Hypothalamus (tissue), 51 donors: Measurements from ENCODE around the gene PIK3R6.

Experiments
- DNase-seq, 51 donors: peaks; one replicate each; lab custom pipeline; 2025; lab: John Stamatoyannopoulos, UW

PIK3R6 gene

DNA sequence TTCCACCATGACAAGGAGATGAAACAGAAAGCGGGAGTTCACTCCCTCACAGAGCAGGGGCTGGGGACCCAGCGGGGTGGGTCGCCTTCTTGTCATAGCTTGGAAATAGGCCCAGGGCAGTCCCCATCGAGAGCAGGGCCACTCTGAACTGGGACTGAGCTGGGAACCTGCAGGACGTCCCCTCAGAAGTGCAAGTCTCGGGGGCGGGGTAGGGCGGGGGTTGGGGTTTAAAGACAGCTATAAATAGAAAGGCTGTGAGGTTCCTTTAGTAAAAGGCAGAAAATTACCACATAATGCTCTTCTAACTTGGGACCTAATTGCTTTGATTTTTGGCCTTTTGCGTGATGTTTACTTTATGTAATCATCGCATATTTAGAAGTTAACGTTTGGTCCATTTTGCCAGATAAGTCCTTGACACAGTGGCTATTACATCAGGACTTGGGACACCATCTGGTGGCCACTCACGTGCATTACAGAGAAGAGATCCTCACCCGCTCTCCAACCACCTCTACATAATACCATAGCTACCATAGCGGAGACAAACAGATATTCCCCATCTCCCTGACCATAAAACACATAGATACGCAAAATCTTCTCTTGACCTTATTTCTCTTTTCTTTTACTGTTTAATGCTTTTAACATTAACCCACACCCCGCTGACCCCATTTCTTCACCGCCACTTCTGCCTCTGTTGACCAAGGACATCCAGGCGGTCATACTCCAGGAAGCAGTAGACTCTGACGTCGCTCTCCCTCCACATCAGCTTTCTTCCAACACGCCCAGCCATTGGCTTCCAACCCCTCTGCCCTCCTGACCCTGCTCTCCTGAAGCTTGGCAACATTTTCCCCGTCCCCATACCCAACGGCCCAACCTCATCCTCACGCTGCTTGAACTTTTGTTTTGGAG, 27.5 kb upstream of the PIK3R6 start:
- DNase-seq: peak in 25 of 51 donors; percentile 2 to 47 (median 18)

- DNase-seq: no peak
Observed at GRCh38 chr17:8894202-8894671, 26.8 kb upstream of the PIK3R6 start.

DNA sequence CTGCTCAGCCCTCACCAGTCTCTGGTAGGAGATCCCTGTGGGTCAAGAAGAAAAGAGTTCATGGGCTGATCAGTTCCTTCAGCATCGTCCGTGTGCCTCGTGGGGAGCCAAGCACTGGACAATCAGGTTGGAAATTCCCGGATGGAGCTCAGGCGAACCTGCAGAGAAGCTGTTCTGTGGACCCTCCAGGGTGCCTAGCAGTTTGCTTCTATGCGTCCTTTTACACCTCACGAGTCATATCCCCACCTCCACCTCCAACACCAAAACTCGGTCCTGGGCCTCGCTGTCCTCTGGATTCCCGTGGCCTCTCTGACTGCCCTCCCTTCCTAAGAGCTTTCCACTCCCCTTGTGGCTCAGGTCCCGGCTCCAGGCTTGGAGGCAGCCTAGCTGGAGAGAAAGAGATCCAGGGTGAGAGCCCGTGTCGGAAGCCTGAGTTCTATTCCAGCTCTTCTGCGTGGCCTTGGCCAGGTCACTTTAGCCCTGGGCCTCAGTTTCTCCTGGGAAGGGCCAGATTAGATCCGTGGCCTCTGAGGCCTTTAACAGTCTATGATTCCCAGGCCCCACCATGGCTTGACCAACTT, 26.2 kb upstream of the PIK3R6 start:
- no peak for DNase-seq

GRCh38 chr17:8893059-8893458, 25.6 kb upstream of the PIK3R6 start:
- DNase-seq: no peak

DNA sequence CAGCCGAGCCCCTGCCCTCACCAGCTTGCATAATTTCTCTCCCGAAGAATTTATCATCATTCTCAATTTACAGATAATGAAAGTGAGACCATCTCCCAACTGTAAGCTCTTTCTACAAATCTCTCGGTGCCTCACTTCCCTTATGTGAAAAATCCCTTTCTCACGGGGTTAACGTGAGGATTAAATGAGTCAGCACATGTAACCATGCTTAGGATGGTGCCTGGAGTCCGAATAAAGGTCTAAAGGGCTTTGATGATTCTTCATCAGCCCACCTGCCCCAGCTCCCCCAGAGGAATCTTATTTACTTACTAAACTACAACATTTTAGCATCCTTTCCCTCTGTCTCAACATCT, 24.8 kb upstream of the PIK3R6 start:
- DNase-seq: no peak

GRCh38 chr17:8890671-8891070, 23.2 kb upstream of the PIK3R6 start:
- DNase-seq: no peak

DNA sequence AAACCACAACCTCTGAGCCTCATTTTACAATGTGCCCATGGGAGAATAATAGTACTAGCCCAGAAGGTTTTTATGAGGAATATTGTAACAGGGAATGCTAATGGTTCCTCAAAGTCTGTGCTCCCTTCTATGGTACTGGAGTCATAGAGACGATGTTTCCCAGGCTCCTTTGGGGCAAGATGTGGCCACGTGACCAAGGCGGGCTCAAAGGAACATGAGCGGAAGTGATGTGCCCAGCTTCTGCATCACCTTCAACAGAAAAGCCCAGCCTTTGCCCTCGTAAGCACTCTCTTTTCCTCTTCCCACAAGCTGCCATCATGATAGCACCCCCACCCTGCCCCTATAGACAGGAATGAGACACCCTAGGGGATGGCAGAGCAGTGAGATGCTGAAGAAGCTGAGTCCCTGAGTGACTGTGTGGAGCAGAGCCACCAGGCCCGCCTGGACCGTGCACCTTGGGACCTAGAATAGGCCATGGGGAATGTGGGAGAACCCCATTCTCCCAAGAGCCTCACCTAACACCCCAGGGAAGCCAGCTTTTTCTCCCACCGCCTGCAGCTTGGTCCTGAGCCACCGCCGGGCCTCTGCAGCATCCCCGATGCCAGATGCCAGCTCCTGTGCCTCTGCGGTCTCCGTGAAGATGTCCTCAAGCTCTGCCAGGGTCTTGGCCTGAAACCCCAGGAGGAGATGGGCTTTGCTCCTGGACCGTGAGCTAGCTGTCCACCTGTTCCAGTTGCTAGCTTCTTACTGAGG, 22.2 kb upstream of the PIK3R6 start:
- no peak for DNase-seq

DNA sequence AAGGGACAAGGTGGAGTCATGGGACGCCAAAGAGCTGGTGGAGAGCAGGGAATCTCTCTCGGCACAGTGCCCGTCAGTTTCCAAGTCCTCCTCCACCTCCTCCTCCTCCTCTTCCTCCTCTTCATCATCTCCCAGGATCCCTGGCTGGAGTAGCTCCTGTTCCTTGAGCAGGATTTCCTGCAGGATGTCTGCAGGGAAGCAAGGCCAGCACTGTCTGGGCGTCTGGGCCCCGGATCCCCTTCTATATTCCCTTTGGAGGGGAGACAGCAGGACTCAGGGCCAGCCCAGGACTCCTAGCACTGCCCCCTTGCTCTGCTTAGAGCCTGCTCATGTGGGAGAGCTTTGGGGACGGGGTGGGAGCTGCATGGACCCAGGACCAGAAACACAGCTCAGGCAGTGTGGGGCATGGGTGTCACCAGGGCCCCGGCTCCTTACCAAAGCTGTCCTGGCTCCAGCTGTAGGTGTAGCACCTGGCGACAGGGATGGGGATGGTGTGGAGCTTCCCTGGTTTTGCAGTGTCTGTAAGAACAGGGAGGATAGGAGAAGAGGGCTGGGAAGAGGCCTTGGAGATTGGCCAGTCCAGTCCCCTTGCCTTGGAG, 21.3 kb upstream of the PIK3R6 start:
- DNase-seq: no peak

GRCh38 chr17:8887834-8888703, 20.6 kb upstream of the PIK3R6 start:
- DNase-seq: peak in 1 of 51 donors; percentile 8

- DNase-seq: no peak
Observed at GRCh38 chr17:8887301-8887700, 19.8 kb upstream of the PIK3R6 start.

- DNase-seq: no peak
Observed at GRCh38 chr17:8885967-8886684, 18.7 kb upstream of the PIK3R6 start.

DNA sequence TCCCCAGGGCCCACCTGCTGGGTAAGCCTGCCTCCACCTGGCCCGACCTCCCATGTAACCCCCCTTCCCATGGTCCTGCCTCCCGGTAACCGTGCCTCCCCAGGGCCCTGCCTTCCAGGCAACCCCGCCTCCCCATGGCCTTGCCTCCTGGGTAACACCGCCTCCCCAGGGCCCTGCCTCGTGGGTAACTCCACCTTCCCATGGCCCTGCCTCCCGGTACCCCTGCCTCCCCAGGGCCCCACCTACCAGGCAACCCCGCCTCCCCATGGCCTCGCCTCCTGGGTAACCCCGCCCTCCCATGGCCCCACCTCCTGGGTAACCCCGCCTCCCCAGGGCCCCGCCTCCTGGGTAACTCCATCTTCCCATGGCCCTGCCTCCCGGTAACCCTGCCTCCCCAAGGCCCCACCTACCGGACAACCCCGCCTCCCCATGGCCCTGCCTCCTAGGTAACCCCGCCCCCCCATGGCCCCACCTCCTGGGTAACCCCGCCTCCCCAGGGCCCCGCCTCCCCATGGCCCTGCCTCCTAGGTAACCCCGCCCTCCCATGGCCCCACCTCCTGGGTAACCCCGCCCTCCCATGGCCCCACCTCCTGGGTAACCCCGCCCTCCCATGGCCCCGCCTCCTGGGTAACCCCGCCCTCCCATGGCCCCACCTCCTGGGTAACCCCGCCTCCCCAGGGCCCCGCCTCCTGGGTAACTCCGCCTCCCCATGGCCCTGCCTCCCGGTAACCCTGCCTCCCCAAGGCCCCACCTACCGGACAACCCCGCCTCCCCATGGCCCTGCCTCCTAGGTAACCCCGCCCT, 17.9 kb upstream of the PIK3R6 start:
- peak in 1 of 51 donors; percentile 23 for DNase-seq

GRCh38 chr17:8884336-8884990, 17.0 kb upstream of the PIK3R6 start:
- DNase-seq: no peak

- no peak for DNase-seq
Observed at GRCh38 chr17:8883353-8883752, 15.9 kb upstream of the PIK3R6 start.

DNA sequence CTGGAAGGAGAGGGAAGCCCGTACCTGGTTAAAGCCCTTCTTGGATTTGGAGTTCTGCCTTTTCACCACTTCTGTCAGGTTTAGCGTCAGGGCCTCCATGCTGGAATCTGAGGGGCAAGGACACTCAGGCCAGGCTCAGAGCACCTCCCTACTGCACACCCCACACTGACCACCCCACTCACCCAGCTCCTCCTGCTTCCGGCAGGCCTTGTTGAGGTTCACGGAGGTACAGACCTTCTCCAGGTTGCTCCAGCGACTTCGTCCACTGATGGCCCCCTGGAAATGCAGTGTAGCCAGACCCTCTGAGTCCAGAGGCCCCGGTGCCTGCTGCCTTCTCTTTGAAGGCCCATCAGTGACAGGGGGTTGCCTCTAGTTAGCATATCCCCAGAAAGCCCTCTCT, 14.1 kb upstream of the PIK3R6 start:
- DNase-seq: no peak

GRCh38 chr17:8880466-8880865, 13.0 kb upstream of the PIK3R6 start:
- no peak for DNase-seq

DNA sequence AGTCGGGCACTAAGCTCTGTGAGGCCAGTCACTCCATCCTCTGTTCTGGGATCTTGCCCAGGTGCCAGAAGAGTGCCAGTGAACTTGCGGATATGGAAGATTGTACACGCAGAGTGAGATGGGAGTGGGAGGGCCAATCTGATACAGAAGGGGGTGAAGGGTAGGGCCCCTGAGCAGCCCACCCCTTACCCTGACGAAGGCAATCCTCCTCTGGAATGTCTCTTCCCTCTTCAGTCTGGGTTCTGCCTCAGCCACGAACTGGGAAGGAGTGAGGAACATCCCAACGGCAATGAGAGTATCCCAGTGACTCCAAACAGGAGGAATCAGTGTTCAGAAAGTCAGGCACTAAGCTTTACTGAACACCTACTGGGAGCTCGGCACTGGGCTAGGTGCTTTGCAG, 11.9 kb upstream of the PIK3R6 start:
- DNase-seq: no peak

- no peak for DNase-seq
Observed at GRCh38 chr17:8877984-8878383, 10.5 kb upstream of the PIK3R6 start.
